Stimulated activated CD8-positive, alpha-beta memory T cell treated with anti-CD3 and anti-CD28 coated beads, Interleukin-12 subunit alpha, Interleukin-12 subunit beta, amount 100 ng/mL, for 24 hours (primary cell): ENCODE data around the gene NLRP6.
"Not testable (repeated sequence)": the region's sequence is repeated elsewhere in the genome, so short reads cannot be mapped to it uniquely, and the experiment has no call there.

Source experiments
- DNase-seq: peaks from one replicate; pipeline ENCODE4 v3.0.0-alpha.2; 2020; ENCODE audit errors: extremely low read depth

The NLRP6 gene

GRCh38 chr11:278001-278951, at the start of gene NLRP6:
NLRP6 (plus strand) TSS chr11:278407; CDS start chr11:278570, 163 bp downstream.
- no peak for DNase-seq

- no peak for DNase-seq
Observed at GRCh38 chr11:230431-230830, 47.8 kb upstream of the NLRP6 start.

DNA sequence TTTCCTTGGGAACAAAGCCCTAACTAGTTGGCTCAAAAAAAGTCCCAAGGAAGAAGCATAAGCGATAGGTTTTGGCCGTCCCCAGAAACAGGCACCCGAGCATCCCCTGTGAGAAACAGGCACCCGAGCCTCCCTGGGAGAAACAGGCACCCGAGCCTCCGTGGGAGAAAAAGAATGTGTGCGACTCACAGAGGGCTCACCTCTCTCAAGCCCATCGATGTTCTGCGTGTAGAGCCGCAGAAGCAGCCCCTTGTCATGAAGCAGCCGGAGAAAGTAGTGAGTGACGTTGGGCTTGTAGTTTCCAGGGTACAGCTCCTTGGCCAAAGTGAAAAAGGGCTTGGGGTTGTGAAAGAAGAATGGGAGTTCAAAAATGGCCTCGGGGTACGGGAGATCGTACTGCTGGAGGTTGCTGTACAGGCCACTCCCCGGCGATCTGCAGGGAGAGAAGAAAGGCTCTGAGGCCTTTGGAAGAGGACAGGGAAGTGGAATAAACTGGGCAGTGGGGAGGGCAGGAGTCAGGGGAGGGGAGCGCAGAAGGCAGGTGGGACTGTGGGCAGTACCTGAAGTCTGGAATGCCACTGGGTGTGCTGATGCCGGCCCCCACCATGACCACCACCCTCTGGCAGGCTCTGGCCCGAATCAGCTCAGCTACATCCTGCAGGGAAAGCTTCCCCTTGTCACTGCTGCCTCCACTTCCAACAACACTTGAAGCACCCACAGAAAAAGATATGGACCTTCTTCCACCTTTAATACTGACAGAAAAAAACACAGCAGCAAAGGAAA, 45.2 kb upstream of the NLRP6 start:
- no peak for DNase-seq

GRCh38 chr11:235180-235579, 43.0 kb upstream of the NLRP6 start:
- DNase-seq: no peak

GRCh38 chr11:235609-235996, 42.6 kb upstream of the NLRP6 start:
- DNase-seq: peak; percentile 43

DNA sequence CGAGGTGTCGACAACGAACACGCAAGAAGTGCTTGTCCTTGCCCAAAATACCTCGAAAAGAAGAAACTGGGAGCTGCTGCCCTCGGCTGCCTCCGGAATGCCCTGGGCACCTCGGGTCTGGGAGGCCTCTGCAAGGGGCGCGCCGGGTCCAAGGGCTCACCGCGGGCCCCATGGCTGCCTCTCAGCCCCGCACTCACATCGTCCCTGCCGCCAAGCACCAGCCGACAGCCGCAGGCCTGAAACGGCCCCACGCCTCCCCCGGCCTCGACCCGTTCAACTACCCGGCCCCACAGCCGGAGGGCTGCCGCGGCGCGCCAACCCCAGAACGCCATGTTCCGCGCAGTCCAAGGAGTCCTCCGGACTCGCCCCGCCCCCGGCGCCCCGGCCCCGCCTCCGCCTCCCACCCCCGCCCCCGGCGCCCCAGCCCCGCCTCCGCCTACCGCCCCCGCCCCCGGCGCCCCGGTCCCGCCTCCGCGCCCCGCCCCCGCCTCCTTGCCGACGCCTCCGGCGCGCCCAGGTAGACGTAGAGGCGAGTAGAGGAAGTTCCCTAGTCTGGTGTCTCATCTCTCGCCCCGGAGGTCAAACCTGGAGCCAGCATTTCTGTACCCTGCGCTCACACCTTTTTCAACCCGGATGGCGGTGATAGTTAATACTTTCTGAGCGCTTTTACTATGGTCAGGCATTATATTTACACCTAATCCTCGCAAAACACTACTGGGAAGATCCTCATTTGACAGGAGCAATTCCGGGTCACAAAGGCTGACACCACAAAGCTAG, 42.0 kb upstream of the NLRP6 start, which contains the start of gene SIRT3:
TSS of gene SIRT3 (minus strand) at position 346 of the 777 bp plus-strand sequence. CDS start at position 332, 14 bp downstream.
- DNase-seq: peak; percentile 56

GRCh38 chr11:236774-237767, 41.1 kb upstream of the NLRP6 start, which contains the start of gene PSMD13:
PSMD13 (plus strand) TSS chr11:236976; CDS start chr11:237050, 74 bp downstream.
- peak; percentile 85 for DNase-seq

- not testable (repeated sequence) for DNase-seq
Observed at GRCh38 chr11:238346-238745, 39.9 kb upstream of the NLRP6 start.

DNA sequence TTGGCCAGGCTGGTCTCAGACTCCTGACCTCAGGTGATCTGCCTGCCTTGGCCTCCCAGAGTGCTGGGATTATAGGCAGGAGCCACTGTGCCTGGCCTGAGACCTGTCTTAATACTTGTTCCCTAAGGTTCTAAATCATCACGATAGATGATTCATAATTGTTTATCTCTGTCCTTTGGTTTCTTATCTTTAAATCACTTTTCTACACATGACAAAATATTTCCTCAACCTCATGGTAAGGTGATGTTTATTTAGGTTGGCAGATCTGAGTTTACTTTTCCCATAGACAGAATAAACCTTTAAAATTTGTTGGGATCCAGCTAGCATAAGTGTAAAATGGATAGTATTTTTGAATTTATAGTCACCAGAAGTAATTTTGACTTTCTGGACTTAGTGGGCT, 37.9 kb upstream of the NLRP6 start:
- DNase-seq: no peak

DNA sequence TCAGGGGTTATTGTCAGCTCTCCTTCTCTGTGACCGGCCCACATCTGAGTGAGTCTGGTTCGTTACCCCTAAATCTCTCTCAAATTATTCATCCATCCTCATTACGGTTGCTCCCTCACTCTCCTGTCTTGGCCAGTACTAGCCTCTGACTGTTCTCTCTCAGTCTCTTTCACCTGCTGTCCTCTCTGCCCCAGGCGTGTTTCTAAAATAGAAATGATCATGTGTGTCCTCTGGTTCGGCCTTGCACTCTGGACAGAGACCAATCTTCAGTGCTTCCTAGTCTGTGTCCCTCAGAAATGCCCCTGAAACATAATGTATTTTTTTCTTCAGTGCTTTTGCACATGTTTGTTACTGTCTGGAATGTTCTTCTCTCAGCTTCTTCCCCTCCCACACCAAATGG, 36.6 kb upstream of the NLRP6 start:
- no peak for DNase-seq

- no peak for DNase-seq
Observed at GRCh38 chr11:244376-244775, 33.8 kb upstream of the NLRP6 start.

DNA sequence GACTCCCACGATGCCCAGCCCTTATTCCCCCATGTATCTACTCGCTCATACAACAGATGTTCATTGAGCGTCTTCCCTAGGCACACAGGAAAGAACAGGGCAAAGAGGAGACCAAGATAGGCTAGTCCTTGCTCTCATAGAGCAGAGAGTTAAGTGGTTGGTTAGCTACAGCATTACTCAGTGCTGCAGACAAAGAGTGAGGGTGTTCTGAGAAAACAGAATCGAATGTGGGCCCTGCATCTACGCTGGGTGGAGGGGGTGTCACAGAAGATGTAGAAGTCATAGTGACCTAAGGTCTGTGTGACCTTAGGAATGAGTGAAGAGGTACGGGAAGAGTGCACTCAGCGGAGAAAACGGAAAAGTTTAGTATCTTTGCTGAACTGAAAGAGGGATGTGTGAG, 29.1 kb upstream of the NLRP6 start:
- DNase-seq: no peak

GRCh38 chr11:250274-250673, 27.9 kb upstream of the NLRP6 start:
- no peak for DNase-seq

DNA sequence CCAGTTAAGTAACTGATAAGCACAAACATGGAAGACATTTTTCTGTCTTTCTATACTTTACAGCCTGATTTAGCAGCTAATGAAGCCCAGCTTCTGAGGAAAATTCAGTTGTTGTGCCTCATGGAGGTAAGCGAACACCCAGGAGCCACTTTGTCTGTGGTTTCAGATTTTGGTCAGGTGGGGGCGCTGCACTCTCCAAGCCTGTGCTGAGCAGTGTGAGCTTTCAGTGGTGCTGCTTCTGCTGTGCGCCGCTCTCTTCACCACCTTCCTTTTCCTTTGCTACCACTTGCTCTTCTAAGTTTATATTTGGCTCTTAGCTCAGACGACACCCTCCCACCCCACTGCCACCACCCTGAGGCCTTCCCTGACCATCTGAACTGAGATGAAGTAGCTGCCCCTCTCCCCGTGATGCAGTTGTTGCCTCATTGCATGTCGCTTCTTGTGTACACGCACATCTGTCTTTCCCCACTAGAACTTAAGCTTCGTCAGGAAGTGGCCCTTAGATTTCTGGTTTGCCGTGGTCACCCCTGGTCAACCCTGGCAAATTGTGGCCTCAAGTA, 27.4 kb upstream of the NLRP6 start:
- DNase-seq: no peak

- no peak for DNase-seq
Observed at GRCh38 chr11:251550-251949, 26.7 kb upstream of the NLRP6 start.

DNA sequence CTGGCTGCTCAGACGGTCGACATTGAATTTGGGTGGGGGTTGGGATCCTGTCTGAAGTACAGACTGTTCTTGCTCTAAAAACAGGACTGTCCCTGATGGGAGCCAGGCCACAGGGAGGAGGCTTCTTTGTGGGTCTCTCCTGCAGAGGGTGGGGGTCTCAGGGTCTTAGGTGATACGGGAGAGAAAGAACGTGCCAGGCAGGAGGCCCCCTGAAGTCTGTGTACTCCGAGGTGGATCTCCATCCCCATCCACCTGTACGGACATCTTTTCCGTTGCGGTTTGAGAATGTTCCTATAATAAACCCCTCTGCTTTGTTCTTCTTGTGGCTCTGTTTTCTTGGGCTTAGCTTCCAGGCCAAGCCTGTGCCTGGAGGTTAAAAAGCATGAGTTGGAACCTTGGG, 25.5 kb upstream of the NLRP6 start:
- no peak for DNase-seq

DNA sequence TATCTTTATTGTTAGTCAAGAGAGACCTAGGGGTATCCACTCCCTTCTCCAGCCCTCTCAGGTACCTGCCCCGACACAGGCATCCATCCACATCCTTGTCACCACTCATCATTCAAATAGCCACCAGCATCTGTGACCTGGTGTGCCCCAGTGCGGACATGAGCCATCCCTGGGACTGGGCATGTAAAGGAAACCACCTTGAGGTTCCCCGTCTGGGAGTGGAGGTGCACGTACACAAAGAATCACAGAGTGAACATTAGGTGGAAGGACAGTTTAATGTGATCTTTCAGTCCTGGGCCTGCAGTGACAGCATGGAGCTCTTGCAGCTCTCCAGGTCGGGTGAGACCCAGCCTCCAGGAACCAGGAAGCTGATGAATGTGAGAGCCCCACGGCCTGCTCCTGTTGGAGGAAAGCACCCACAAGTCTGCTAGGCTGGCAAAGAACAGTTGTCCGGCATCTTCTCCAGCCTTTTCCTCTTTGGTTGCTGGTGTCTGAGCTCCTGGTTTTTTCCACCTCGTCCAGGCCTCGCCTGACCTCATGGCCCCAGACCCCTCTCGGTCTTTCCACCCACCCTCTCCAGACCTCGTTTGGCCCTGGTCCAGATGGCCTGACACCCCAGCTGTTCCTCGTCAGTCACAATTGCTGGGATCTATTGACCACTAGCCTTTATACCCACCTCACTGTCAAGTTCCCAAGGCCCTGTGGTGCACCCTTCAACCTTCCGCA, 24.9 kb upstream of the NLRP6 start:
- no peak for DNase-seq

- no peak for DNase-seq
Observed at GRCh38 chr11:253886-254270, 24.3 kb upstream of the NLRP6 start.

DNA sequence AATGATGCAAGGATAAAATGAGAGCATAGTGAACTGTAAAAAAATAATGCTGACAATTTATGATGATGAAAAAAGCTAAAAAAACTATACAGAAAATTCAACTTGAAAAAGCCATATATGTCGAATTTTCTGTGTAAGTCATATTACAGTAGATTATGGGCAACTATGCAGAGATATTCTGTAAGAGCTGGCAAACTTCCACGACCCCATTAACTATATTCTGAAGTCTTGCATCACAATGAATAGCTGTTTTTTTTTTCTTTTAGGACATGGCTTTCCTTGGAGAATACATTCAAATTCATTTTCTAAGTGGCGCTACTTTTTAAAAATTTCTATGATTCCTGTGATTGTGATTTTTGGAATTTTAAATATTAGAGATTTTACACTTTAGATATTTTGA, 23.0 kb upstream of the NLRP6 start:
- DNase-seq: no peak

DNA sequence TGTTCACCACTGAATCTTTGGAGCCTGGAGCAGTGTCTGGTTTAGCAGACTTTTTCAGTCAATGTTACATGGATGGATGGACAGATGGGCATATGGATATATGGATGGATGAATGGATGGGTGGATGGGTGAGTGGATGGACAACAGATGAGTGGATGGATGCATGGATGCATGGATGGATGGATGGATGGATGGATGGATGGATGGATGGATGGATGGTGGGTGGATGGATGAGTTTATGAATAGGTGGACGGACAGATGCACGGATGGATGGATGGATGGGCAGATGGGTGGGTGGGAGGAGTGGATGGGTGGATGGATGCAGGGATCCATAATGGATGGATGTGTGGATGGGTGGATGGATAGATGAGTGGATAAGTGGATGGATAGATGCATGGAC, 22.4 kb upstream of the NLRP6 start:
- DNase-seq: no peak
